K562 (cell line): ENCODE data around the gene RABGAP1L. TPM values are rescaled to one million over a fixed set of nuclear protein-coding genes. Genes with fewer than 3 reads are reported as not detected.
A peak's percentile ranks its signal among the peaks of the same experiment; 100 is the strongest.

Source experiments
- ATAC-seq: fragments of 200-7000 bp; cut with Tn5 transposase; 3 replicates; pipeline ENCODE4 v1.9.1; 2020; ENCODE audit warnings: moderate library complexity
- BruUV-seq: library from RNA; stranded (reverse); fragments of 400-500 nt; replicated peaks from 2 replicates; lab custom pipeline; 2021; lab: Mats Ljungman, UMichigan
- CTCF ChIA-PET: fragments of 300-600 bp; formaldehyde crosslinking; extraction: SDS; loops from one replicate; lab custom pipeline; 2021; ENCODE audit warnings: low intra/inter-chr PET ratio; lab: Yijun Ruan, JAX
- POLR2A ChIA-PET: fragments of 300-600, 350-650 bp; sonication (Branson Sonifier 250); formaldehyde crosslinking; extraction: SDS; loops from one replicate; lab custom pipeline; 2021; ENCODE audit warnings: antibody characterized with exemption, inconsistent platforms; lab: Yijun Ruan, JAX
- DNase-seq, 4 experiments: peaks; one replicate each; pipeline versions ENCODE4 v3.0.0 to v3.0.0-alpha.2; 2011 to 2018; ENCODE audit warnings: low spot score in 3 of 4, mixed read lengths in 3 of 4; ENCODE audit errors: extremely low read depth in 1 of 4
- FAIRE-seq: peaks from 2 replicates; lab custom pipeline; 2011; peaks lifted over from hg19 to GRCh38; lab: Jason Lieb, UNC
- H2AFZ ChIP-seq: 2 replicates; pipeline ENCODE4 v1.6.0; 2011; ENCODE audit warnings: low read depth, low read length, control low read depth, inconsistent platforms
- H3K27ac ChIP-seq: fragments of 200-600 bp; 3 replicates; pipeline ENCODE4 v1.8.0; 2011; ENCODE audit warnings: low read depth, mild to moderate bottlenecking, control low read depth, inconsistent platforms, low read length, moderate library complexity, mixed read lengths; ENCODE audit errors: extremely low read depth
- H3K27me3 ChIP-seq, 2 experiments: fragments of 300-600 bp in 1 of 2; 2 replicates in 1 of 2; 3 replicates in 1 of 2; pipeline versions ENCODE4 v1.6.0 to v1.8.0; 2011; ENCODE audit warnings: inconsistent platforms in 2 of 2, low read length in 2 of 2, mild to moderate bottlenecking in 1 of 2, mixed read lengths in 1 of 2, moderate library complexity in 1 of 2; ENCODE audit not compliant: control insufficient read depth in 2 of 2, insufficient read depth in 2 of 2
- H3K36me3 ChIP-seq: fragments of 300-600 bp; 3 replicates; pipeline ENCODE4 v1.8.0; 2011; ENCODE audit warnings: mild to moderate bottlenecking, low read length, inconsistent platforms; ENCODE audit not compliant: control insufficient read depth, insufficient read depth
- H3K4me1 ChIP-seq, 2 experiments: fragments of 200-600 bp in 1 of 2; replicated peaks in 1 of 2; 2 replicates in 1 of 2; 3 replicates in 1 of 2; pipeline versions ENCODE4 v1.5.1 to v1.8.0; 2011; ENCODE audit warnings: inconsistent platforms in 2 of 2, low read length in 2 of 2, mild to moderate bottlenecking in 1 of 2, mixed read lengths in 1 of 2, moderate library complexity in 1 of 2; ENCODE audit not compliant: control insufficient read depth in 2 of 2, insufficient read depth in 2 of 2
- H3K4me2 ChIP-seq: 2 replicates; pipeline ENCODE4 v1.6.1; 2011; ENCODE audit warnings: low read length, control low read depth, inconsistent platforms, mixed read lengths; ENCODE audit not compliant: insufficient read depth
- H3K4me3 ChIP-seq: fragments of 200-600 bp; sonication (generic), shearing (Covaris generic); 2 replicates; pipeline ENCODE4 v1.5.1; 2016; ENCODE audit warnings: control low read depth, inconsistent platforms
- H3K79me2 ChIP-seq: fragments of 200-600 bp; 3 replicates; pipeline ENCODE4 v1.8.0; 2011; ENCODE audit warnings: low read length, inconsistent platforms; ENCODE audit not compliant: control insufficient read depth, insufficient read depth
- H3K9ac ChIP-seq, 2 experiments: 2 replicates each; pipeline versions ENCODE4 v1.6.0 to v1.6.1; 2011; ENCODE audit warnings: low read depth in 2 of 2, low read length in 2 of 2, control low read depth in 1 of 2, inconsistent platforms in 1 of 2, mild to moderate bottlenecking in 1 of 2, mixed read lengths in 1 of 2; ENCODE audit not compliant: insufficient read depth in 1 of 2
- H3K9me1 ChIP-seq: one replicate; pipeline ENCODE4 v1.6.0; 2011; ENCODE audit warnings: inconsistent platforms, mild to moderate bottlenecking, low read length, moderate library complexity; ENCODE audit not compliant: control insufficient read depth, insufficient read depth
- H3K9me3 ChIP-seq: replicated peaks from 2 replicates; pipeline ENCODE4 v1.5.1; 2011; ENCODE audit warnings: low read depth, low read length, inconsistent platforms; ENCODE audit not compliant: control insufficient read depth, insufficient read depth
- H4K20me1 ChIP-seq: replicated peaks from 2 replicates; pipeline ENCODE4 v1.6.1; 2011; ENCODE audit warnings: low read length, inconsistent platforms, mixed read lengths; ENCODE audit not compliant: control insufficient read depth, insufficient read depth
- DPF2 ChIP-seq: fragments of 450-650 bp; IDR thresholded peaks from 2 replicates; pipeline ENCODE4 v1.6.1; 2016
- ELF2 ChIP-seq: fragments of 250-450 bp; sonication (Bioruptor Pico); IDR thresholded peaks from 2 replicates; pipeline ENCODE4 v1.5.0; 2021; ENCODE audit warnings: mild to moderate bottlenecking
- FIP1L1 ChIP-seq: fragments of 200-400 bp; formaldehyde crosslinking; IDR thresholded peaks from 2 replicates; pipeline ENCODE4 v1.6.1; 2018; ENCODE audit warnings: mild to moderate bottlenecking, low read depth, low read length; ENCODE audit not compliant: poor library complexity, severe bottlenecking
- FOXA3 ChIP-seq, 2 experiments: fragments of 450-650 bp in 1 of 2; sonication (generic) in 1 of 2; formaldehyde crosslinking; IDR thresholded peaks in 1 of 2; conservative IDR thresholded peaks in 1 of 2; 2 replicates each; pipeline versions ENCODE4 v1.4.0 to v1.8.0; 2020 to 2022; ENCODE audit warnings: mild to moderate bottlenecking in 2 of 2, missing genetic modification reagents in 1 of 2
- MAX ChIP-seq: sonication (generic); formaldehyde crosslinking; IDR thresholded peaks from 2 replicates; pipeline ENCODE4 v1.9.0; 2022; ENCODE audit warnings: mild to moderate bottlenecking, missing genetic modification reagents
- MAZ ChIP-seq, 2 experiments: fragments of 450-650 bp in 1 of 2; sonication (generic) in 1 of 2; formaldehyde crosslinking; IDR thresholded peaks in 1 of 2; conservative IDR thresholded peaks in 1 of 2; 2 replicates each; pipeline versions ENCODE4 v1.4.0 to v1.5.0; 2020; ENCODE audit warnings: mild to moderate bottlenecking in 1 of 2, missing genetic modification reagents in 1 of 2
- MEIS2 ChIP-seq: fragments of 450-650 bp; IDR thresholded peaks from 2 replicates; pipeline ENCODE4 v1.6.1; 2014; ENCODE audit warnings: mild to moderate bottlenecking; ENCODE audit not compliant: partially characterized antibody
- PCBP1 ChIP-seq: fragments of 200-400 bp; formaldehyde crosslinking; IDR thresholded peaks from 2 replicates; pipeline ENCODE4 v1.6.1; 2018; ENCODE audit warnings: mild to moderate bottlenecking, low read depth, low read length; ENCODE audit not compliant: poor library complexity, severe bottlenecking
- SMC3 ChIP-seq: conservative IDR thresholded peaks from 2 replicates; pipeline ENCODE4 v1.6.1; 2011; ENCODE audit warnings: low read depth, low read length, improper control_type of control experiment; ENCODE audit not compliant: insufficient read depth
- SREBF2 ChIP-seq: sonication (generic); formaldehyde crosslinking; IDR thresholded peaks from 2 replicates; pipeline ENCODE4 v1.4.0; 2020; ENCODE audit warnings: mild to moderate bottlenecking, missing genetic modification reagents
- TBL1XR1 ChIP-seq, 2 experiments: IDR thresholded peaks; 2 replicates each; pipeline ENCODE4 v1.6.1; 2012; ENCODE audit warnings: improper control_type of control experiment in 2 of 2, low read length in 2 of 2, mild to moderate bottlenecking in 1 of 2
- TCF3 ChIP-seq: sonication (generic); formaldehyde crosslinking; IDR thresholded peaks from 2 replicates; pipeline ENCODE4 v1.4.0; 2020; ENCODE audit warnings: mild to moderate bottlenecking, missing genetic modification reagents
- TEAD1 ChIP-seq, 2 experiments: fragments of 450-650 bp in 1 of 2; sonication (generic) in 1 of 2; formaldehyde crosslinking; IDR thresholded peaks; 2 replicates each; pipeline versions ENCODE4 v1.4.0 to v1.8.0; 2020 to 2022; ENCODE audit warnings: mild to moderate bottlenecking in 2 of 2, missing genetic modification reagents in 1 of 2
- TSC22D4 ChIP-seq: fragments of 450-650 bp; IDR thresholded peaks from 2 replicates; pipeline ENCODE4 v1.6.1; 2016; ENCODE audit warnings: missing genetic modification characterization, missing biosample characterization, control low read depth
- ZNF764 ChIP-seq: fragments of 250-450 bp; sonication (Bioruptor Pico); IDR thresholded peaks from 2 replicates; pipeline ENCODE4 v1.4.0; 2020; ENCODE audit warnings: low read depth, mild to moderate bottlenecking, moderate library complexity
- ZNF785 ChIP-seq: fragments of 250-450 bp; sonication (Bioruptor Pico); IDR thresholded peaks from 2 replicates; pipeline ENCODE4 v1.4.0; 2020; ENCODE audit warnings: mild to moderate bottlenecking
- WGBS: fragments of 100-300 bp; shearing (Covaris generic); methylation state at CpG from one replicate; pipeline ENCODE4 v1.1.6; 2016; ENCODE audit warnings: low coverage, mixed read lengths; ENCODE audit not compliant: insufficient coverage; ENCODE audit errors: missing lambda C conversion rate; 5-methylcytosine and 5-hydroxymethylcytosine counted together
- in situ Hi-C: fragments of 300-500 bp; cut with MboI; formaldehyde crosslinking; loops from 4 replicates; pipeline ENCODE4 v1.15.0; 2018; ENCODE audit warnings: inconsistent platforms, mixed read lengths
- intact Hi-C: fragments of 100-400 bp; cut with micrococcal nuclease; formaldehyde crosslinking; loops from 2 replicates; pipeline ENCODE4 v1.14.2; 2022
- polyA plus RNA-seq, 8 experiments: library from polyadenylated mRNA; depleted of rRNA in 4 of 8; stranded (reverse) in 5 of 8; unstranded in 3 of 8; fragments of >200 nt; fragmentation: Nextera tagmentation in 2 of 8; fragmentation: Illumina TruSeq in 1 of 8; extraction: Ambion mirVana in 2 of 8; extraction: Trizol in 1 of 8; gene quantifications; 2 replicates each; pipeline versions ENCODE4 v1.2.1 to v1.2.3, GENCODE V29; 2011 to 2014; ENCODE audit warnings: inconsistent platforms in 1 of 8, missing spikeins in 1 of 8
- total RNA-seq, 7 experiments: library from RNA; depleted of rRNA in 6 of 7; stranded (reverse); fragments of >200 nt in 6 of 7; fragmentation: Illumina TruSeq in 2 of 7; extraction: Trizol in 2 of 7; gene quantifications; 2 replicates each; pipeline versions ENCODE4 v1.2.1 to v1.2.3, GENCODE V29; 2011 to 2021; ENCODE audit warnings: low replicate concordance in 1 of 7

Gene RABGAP1L
- total and polyA plus RNA-seq, 9 of the 15 experiments (the other 6 are each of a cell fraction or from before 2014, with no cell fraction given) = 16.5 to 44.9 (median 26.7) TPM

GRCh38 chr1:174153825-174154107, 5.6 kb upstream of the RABGAP1L start (continued):
- TF ChIP-seq MAZ (CRISPR knock-in tag; conservative IDR thresholded peaks at IDR 0.05 in 1 of 2, IDR thresholded peaks at IDR 0.05 in 1 of 2) = peak in 1 of 2 experiments; percentile 19; a peak in 1 of 4 replicates
- TF ChIP-seq ELF2 (CRISPR knock-in tag) = no peak
- peak in 1 of 2 experiments; percentile 48; a peak in 1 of 4 replicates for TF ChIP-seq FOXA3 (CRISPR knock-in tag; conservative IDR thresholded peaks at IDR 0.05 in 1 of 2, IDR thresholded peaks at IDR 0.05 in 1 of 2)
- TF ChIP-seq, all 486 proteins: peak for 8

GRCh38 chr1:174156437-174156836, 2.9 kb upstream of the RABGAP1L start:
- H3K27ac ChIP-seq = no peak overlapping the region
- peaks cover 20% of the 10 kb centered on the region for H3K79me2 ChIP-seq
- H3K4me3 ChIP-seq = no peak overlapping the region
- no TSS peak for BruUV-seq
- WGBS = 41% methylated on average over 1 of the region's 1 CpG
- POLR2A ChIA-PET = interaction anchor here (0.6 to 2.4 kb wide), 2 partner anchors 288 to 722 kb away, joined by 3 to 5 read pairs; partner anchors contain the start of gene ZBTB37
- DNase-seq = no peak
- H3K4me2 ChIP-seq = no peak overlapping the region
- H3K9me3 ChIP-seq = no peaks in the 10 kb centered on the region
- no peaks in the 10 kb centered on the region for H3K27me3 ChIP-seq
- CTCF ChIA-PET = no interaction called here
- intact Hi-C loops (loop anchor here (5.0 kb wide), 2 partner anchors 54 to 134 kb away; partner anchors contain the start of gene RC3H1), in situ Hi-C loops (no loop called here)
- no peak overlapping the region for H2AFZ ChIP-seq
- 0 out of 3 replicates have a peak, but pooled peaks cover under 1% of the 10 kb centered on the region for H3K36me3 ChIP-seq
- no peak for ATAC-seq
- peaks cover 28 to 43% of the 10 kb centered on the region in 2 experiments for H3K4me1 ChIP-seq
- no peaks in the 10 kb centered on the region; the same call in 1 of the 2 replicates for H4K20me1 ChIP-seq
- peak; percentile 19 for FAIRE-seq
- no peaks in the 10 kb centered on the region for H3K9me1 ChIP-seq
- no peak overlapping the region for H3K9ac ChIP-seq
- TF ChIP-seq ZNF764 (CRISPR knock-in tag) (no peak), FIP1L1 (no peak), TBL1XR1 (IDR thresholded peaks at IDR 0.05; ENCODE audit: low read length in 2 of 2) (no peak), TEAD1 (CRISPR knock-in tag; IDR thresholded peaks at IDR 0.05) (0 out of 4 replicates have a peak, but pooled peaks of 1 of the 2 experiments have one; percentile 35), MEIS2 (peak; percentile 70), SREBF2 (CRISPR knock-in tag) (no peak), TSC22D4 (no peak), DPF2 (0 out of 2 replicates have a peak, but pooled peaks have one; percentile 32), SMC3 (0 out of 2 replicates have a peak, but pooled peaks have one; percentile 2), TCF3 (CRISPR knock-in tag) (peak; percentile 75), MAX (no peak), PCBP1 (no peak), ZNF785 (CRISPR knock-in tag) (no peak)
